NCI-H345 treated with DMSO at 0.1 percent for 48 hours (cell line): ENCODE data around the gene TXLNG.

Experiments used
- DNase-seq: peaks from one replicate; lab custom pipeline; 2025; ENCODE audit not compliant: unreplicated experiment; lab: John Stamatoyannopoulos, UW

TXLNG gene

DNA sequence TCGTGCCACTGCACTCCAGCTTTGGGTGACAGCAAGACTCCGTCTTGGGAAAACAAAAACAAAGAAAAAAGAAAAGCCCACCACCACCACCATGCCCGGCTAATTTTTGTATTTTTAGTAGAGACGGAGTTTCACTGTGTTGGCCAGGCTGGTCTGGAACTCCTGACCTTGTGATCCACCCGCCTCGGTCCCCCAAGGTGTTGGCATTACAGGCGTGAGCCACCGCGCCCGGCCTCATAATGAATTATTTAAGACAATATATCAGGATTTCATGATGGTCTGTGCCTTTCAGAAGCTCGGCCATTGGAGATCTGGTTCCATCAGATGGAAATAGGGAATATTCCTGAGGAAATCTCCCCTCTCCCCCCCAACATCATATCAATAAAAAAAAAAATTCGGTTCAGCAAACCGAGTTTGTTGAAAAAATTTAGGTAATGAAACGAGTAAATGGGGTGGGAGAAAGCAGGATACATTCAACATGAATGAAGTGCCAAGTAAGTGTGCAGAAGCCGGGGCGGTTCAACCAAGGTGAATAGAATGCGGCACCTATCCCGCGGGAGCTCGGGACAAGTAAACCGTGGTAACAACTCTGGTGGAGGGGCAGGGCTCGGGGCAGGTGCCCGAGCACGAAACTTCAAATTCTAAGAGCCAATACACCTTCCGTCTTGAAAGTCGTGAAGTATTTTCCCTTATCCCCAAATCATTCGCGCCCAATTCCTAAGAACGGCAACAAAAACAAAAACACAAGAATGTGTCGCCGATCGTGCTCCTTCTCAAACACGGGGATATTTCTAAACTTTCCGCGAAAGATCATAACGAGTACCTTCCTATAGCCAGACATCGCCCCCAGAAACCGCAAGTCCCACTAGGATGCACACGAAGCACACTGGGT, 773 bp upstream of the TXLNG start:
- no peak for DNase-seq

GRCh38 chrX:16786791-16787735, 797 bp downstream of the TXLNG start:
- no peak for DNase-seq

- no peak for DNase-seq
Observed at GRCh38 chrX:16788477-16788876, 2.2 kb downstream of the TXLNG start.

- DNase-seq, result no peak
Observed at GRCh38 chrX:16796298-16796697, 10.0 kb downstream of the TXLNG start.

GRCh38 chrX:16797358-16797757, 11.1 kb downstream of the TXLNG start:
- DNase-seq, result no peak

GRCh38 chrX:16797841-16798240, 11.6 kb downstream of the TXLNG start:
- no peak for DNase-seq

- DNase-seq, result no peak
Observed at GRCh38 chrX:16804923-16805464, 18.7 kb downstream of the TXLNG start.

- DNase-seq, result no peak
Observed at GRCh38 chrX:16807548-16807947, 21.3 kb downstream of the TXLNG start.

GRCh38 chrX:16807976-16808542, 21.8 kb downstream of the TXLNG start:
- no peak for DNase-seq

DNA sequence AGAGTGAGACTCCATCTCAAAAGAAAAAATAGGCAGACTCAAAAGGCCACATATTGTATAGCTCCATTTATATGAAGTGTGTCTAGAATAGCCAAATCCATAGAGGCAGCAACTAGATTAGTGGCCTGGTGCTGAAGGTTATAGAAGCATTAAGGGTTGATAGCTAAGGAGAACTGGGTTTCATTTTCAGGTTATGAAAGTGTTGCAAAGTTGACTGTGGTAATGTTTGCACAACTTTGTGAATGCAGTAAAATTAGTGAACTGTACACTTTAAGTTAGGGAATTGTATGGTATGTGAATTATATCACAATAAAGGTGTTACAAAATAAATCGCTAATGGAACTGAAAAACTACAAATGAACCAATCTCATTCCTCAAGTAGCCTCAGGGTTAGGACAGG, 28.3 kb downstream of the TXLNG start:
- DNase-seq, result no peak

- DNase-seq, result no peak
Observed at GRCh38 chrX:16819634-16820033, 33.4 kb downstream of the TXLNG start.

DNA sequence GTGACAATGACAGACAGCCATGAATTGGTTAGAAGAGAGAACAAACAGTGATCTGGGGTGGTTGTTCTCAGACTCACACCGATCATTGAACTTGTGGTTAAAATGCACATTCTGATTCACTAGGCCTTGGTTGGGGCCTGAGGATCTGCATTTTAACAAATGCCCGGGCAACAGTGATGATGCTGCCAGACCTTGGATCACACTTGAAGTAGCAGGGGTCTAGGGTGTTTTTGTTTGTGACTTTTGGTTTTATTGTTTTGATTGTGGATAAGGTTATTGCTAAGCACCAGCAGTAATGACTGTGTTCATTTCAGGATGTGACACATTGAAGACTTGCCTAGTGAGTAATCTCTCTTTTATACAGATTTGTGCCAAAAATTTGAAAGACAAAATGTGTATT, 36.5 kb downstream of the TXLNG start:
- DNase-seq, result no peak

GRCh38 chrX:16825264-16826035, 39.2 kb downstream of the TXLNG start:
- DNase-seq, result no peak

GRCh38 chrX:16826207-16826606, 39.9 kb downstream of the TXLNG start:
- no peak for DNase-seq

DNA sequence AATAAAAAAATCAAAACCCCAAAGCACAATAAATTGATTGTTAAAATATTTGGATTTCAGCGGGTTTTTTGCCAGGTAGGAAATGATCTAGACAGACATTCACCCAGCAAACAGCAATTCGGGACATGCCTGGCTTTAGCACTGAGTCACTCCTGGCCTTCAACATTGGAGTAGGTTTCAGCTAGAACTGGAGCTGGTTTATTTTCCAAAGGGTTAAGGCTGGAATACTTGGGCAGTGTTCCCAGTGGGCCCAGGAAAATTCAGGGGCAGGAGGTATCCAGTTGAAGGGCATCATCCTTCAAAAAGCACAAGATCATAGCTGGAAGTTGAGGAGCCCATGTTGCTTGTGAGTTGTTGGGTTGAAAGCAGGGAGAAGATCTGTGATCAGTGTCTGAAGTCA, 41.0 kb downstream of the TXLNG start:
- no peak for DNase-seq

- DNase-seq, result no peak
Observed at GRCh38 chrX:16828124-16828908, 42.0 kb downstream of the TXLNG start.

GRCh38 chrX:16832301-16832700, 46.0 kb downstream of the TXLNG start:
- no peak for DNase-seq

DNA sequence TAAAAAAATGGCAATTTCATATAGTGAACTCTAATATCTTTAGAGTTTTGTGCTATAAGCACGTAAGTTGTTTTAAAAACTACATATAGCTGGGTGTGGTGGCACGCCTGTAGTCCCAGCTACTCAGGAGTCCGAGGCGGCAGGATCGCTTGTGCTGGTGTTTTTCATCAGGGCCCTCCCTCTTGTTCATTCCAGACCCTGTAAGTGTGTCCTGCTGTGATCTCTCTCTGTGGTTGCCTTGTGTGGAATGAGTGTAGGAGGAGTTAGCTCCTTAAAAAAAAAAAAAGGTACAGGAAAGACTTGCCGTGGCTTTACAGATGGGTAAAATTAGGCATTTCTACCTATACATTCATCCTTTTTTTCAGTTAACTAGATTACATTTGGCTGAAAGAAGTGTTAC, 48.5 kb downstream of the TXLNG start:
- no peak for DNase-seq

DNA sequence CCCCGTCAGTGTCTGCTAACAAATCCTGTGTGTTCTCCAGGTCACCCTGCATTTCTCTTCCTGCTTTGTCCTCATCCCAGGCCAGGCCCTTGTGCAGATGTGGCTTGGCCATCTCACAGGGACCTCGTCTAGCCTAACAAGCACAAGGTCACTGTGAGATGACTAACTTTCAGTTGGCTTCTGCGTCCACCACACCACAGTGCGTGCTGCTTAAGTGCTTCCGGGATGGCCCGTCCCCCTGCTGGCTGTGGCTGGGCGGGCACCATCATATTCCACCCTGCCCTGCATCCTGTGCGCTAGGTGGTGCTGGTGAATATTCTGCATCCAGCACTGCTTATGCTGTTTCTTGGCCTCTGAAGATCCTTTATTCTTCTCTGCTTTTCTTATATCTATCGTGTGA, 50.1 kb downstream of the TXLNG start:
- DNase-seq, result no peak
